ENCODE data around the gene NUAK1. TPM values are rescaled to one million over a fixed set of nuclear protein-coding genes. Genes with fewer than 3 reads are reported as not detected.

Gene NUAK1
- total RNA-seq, 2 donors from 2014 or later = 14.0 to 16.8 TPM

- Mint-ChIP-seq H3K9me3 (no peaks in the 10 kb centered on the region), H3K4me1 (peaks cover 64% of the 10 kb centered on the region), H3K36me3 (ENCODE audit: low read depth) (no peaks in the 10 kb centered on the region), H3K4me3 (peak overlapping the region; percentile 78), H3K27me3 (ENCODE audit: insufficient read depth) (peaks cover 2% of the 10 kb centered on the region), H3K27ac (no peak overlapping the region)
- H3K4me3 ChIP-seq (ENCODE audit: low read length) = peak overlapping the region; percentile 98
- peak overlapping the region; percentile 71 for H3K9ac ChIP-seq (ENCODE audit: extremely low read depth, low read length, poor library complexity, severe bottlenecking)
- WGBS, 2 experiments (ENCODE audit: insufficient coverage in 1 of 2, insufficient read length in 1 of 2) = 32% methylated on average over 3 to 4 of the region's 4 CpGs
- peaks cover 28% of the 10 kb centered on the region for H3K4me1 ChIP-seq (ENCODE audit: control insufficient read depth, insufficient read depth, low read length)
- H3K27me3 ChIP-seq (ENCODE audit: control insufficient read depth, insufficient read depth, low read length, poor library complexity, severe bottlenecking) = no peaks in the 10 kb centered on the region
- H3K27ac ChIP-seq (ENCODE audit: low read depth, low read length) = no peak overlapping the region
- DNase-seq = no peak
- no peak for TF ChIP-seq CTCF (conservative IDR thresholded peaks at IDR 0.05)
- peaks cover 22% of the 10 kb centered on the region for H3K36me3 ChIP-seq (ENCODE audit: control insufficient read depth, insufficient read depth, low read length)
- H3K9me3 ChIP-seq (ENCODE audit: control insufficient read depth, low read length) = no peaks in the 10 kb centered on the region
Observed at GRCh38 chr12:106135781-106136180, 3.0 kb downstream of the NUAK1 start.

GRCh38 chr12:106135075-106135474 is 3.7 kb downstream of the NUAK1 start:
- no peak for TF ChIP-seq CTCF (conservative IDR thresholded peaks at IDR 0.05)
- H3K4me3 Mint-ChIP-seq = peak overlapping the region; percentile 78
- no peak overlapping the region for H3K27ac Mint-ChIP-seq
- peaks cover 2% of the 10 kb centered on the region for H3K27me3 Mint-ChIP-seq (ENCODE audit: insufficient read depth)
- whole genome bisulfite sequencing, 2 experiments (ENCODE audit: insufficient coverage in 1 of 2, insufficient read length in 1 of 2) = 53 to 85% methylated on average over 3 to 4 of the region's 6 CpGs
- Histone ChIP-seq H3K27me3 (ENCODE audit: control insufficient read depth, insufficient read depth, low read length, poor library complexity, severe bottlenecking) (no peaks in the 10 kb centered on the region), H3K9ac (ENCODE audit: extremely low read depth, low read length, poor library complexity, severe bottlenecking) (no peak overlapping the region), H3K4me3 (ENCODE audit: low read length) (peak overlapping the region; percentile 98), H3K36me3 (ENCODE audit: control insufficient read depth, insufficient read depth, low read length) (peaks cover 28% of the 10 kb centered on the region), H3K4me1 (ENCODE audit: control insufficient read depth, insufficient read depth, low read length) (peaks cover 33% of the 10 kb centered on the region), H3K9me3 (ENCODE audit: control insufficient read depth, low read length) (no peaks in the 10 kb centered on the region), H3K27ac (ENCODE audit: low read depth, low read length) (no peak overlapping the region)
- no peaks in the 10 kb centered on the region for H3K9me3 Mint-ChIP-seq
- peaks cover 66% of the 10 kb centered on the region for H3K4me1 Mint-ChIP-seq
- DNase-seq = peak; percentile 66
- H3K36me3 Mint-ChIP-seq (ENCODE audit: low read depth) = no peaks in the 10 kb centered on the region

- no peaks in the 10 kb centered on the region for H3K36me3 Mint-ChIP-seq (ENCODE audit: low read depth)
- Histone ChIP-seq H3K36me3 (ENCODE audit: control insufficient read depth, insufficient read depth, low read length) (peaks cover 28% of the 10 kb centered on the region), H3K9ac (ENCODE audit: extremely low read depth, low read length, poor library complexity, severe bottlenecking) (no peak overlapping the region), H3K4me3 (ENCODE audit: low read length) (peak overlapping the region; percentile 98), H3K9me3 (ENCODE audit: control insufficient read depth, low read length) (no peaks in the 10 kb centered on the region), H3K27ac (ENCODE audit: low read depth, low read length) (no peak overlapping the region), H3K27me3 (ENCODE audit: control insufficient read depth, insufficient read depth, low read length, poor library complexity, severe bottlenecking) (no peaks in the 10 kb centered on the region), H3K4me1 (ENCODE audit: control insufficient read depth, insufficient read depth, low read length) (peaks cover 36% of the 10 kb centered on the region)
- peak overlapping the region; percentile 19 for H3K27ac Mint-ChIP-seq
- no peaks in the 10 kb centered on the region for H3K9me3 Mint-ChIP-seq
- H3K4me1 Mint-ChIP-seq = peaks cover 71% of the 10 kb centered on the region
- peak; percentile 15 for TF ChIP-seq CTCF (conservative IDR thresholded peaks at IDR 0.05)
- no peak overlapping the region for H3K4me3 Mint-ChIP-seq
- H3K27me3 Mint-ChIP-seq (ENCODE audit: insufficient read depth) = peaks cover 2% of the 10 kb centered on the region
- peak; percentile 70 for DNase-seq
- WGBS, 2 experiments (ENCODE audit: insufficient coverage in 1 of 2, insufficient read length in 1 of 2) = 80 to 89% methylated on average over 3 of the region's 3 CpGs
Observed at GRCh38 chr12:106134294-106134949, 4.3 kb downstream of the NUAK1 start.

Data from endodermal cell (in vitro differentiated cells).